Measurements from ENCODE around the gene HDGFL1.

DNA sequence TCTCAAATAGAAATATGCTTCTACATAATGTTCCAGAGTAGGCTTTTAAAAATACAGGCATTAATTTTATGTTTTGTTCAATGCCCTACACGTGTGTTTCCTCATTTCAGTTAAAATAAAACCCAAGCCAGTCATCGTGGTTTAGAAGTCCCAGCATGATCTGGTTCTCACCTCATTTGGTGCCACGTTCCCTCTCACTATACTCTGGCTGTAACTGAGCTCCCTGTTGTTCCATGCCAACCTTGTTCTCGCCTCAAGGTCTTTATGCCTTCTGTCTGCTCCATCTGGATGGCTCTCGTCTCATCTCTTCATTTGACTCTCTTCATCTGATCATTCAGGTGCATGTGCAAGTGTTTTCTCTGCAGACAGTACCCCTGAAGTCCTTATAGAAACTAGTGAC is 32.6 kb downstream of the HDGFL1 start:
- TF ChIP-seq POLR2A (IDR thresholded peaks at IDR 0.05) (no peak), CTCF (IDR thresholded peaks at IDR 0.05) (no peak)

Measured in vagina (tissue), 2 donors.